Measurements from ENCODE around the gene ASB18.
A peak's percentile ranks its signal among the peaks of the same experiment; 100 is the strongest.
"Not testable (repeated sequence)": the region's sequence is repeated elsewhere in the genome, so short reads cannot be mapped to it uniquely, and the experiment has no call there.

Gene ASB18

DNA sequence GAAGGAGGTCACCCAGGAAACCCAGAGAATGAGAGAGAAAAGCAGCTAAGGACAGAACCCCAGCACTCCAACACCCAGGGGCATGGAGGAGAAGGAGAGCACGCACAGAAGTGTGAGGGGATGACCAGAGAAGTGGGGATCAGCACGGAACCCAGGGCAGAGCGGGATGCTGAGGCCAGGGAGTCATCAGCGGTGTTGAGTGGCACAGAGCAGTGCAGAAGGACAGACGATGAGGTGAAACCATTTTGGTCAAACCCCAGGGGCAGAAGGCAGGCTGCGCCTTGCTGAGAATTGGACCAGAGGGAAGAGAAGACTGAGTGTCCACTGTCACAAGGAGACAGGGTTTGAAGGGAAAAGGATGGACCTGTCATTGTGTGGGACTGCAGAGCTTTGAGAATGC lies 23.4 kb upstream of the ASB18 start:
- DNase-seq (ENCODE audit: low read depth) = no peak
- no peak overlapping the region for H3K4me3 ChIP-seq (ENCODE audit: control insufficient read depth, low read depth, low read length)

DNA sequence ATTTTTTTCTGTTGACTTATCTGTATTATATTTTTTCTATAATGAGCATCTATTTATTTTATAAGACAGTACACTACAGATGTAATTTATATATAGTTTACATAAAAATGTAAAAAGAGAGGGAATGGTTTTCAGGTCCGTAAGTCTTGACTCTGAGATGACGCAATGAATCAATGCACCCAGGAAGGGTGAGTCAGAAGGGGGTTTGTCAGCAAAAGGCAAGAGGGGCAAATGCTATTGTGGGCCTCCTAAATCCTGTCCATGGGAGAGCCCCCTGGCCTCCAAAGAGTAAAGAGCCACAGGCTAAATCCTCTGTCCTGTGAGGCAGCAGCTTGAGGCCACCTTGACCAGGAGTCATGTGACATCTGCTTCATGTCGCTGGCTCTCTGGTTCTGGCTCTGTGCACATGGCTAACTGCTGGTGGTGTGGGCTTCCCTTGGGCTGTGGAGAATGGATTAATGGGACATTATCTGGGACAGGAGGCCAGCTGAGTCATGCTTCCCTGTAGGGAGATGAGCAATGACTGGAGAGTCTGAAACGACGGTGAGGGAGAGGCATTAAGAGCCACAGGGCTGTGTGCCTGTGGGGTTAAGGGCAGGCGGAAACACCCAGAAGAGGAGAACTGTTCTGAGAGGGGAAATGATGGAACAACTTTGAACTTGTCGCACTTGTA lies 22.8 kb upstream of the ASB18 start:
- H3K4me3 ChIP-seq (ENCODE audit: control insufficient read depth, low read depth, low read length) = no peak overlapping the region
- peak; percentile 55 for DNase-seq (ENCODE audit: low read depth)
- TF ChIP-seq CTCF (conservative IDR thresholded peaks at IDR 0.05; ENCODE audit: control insufficient read depth, insufficient read depth, low read depth, low read length) = no peak

More for the DNA sequence above, 23.4 kb upstream of the ASB18 start:
- TF ChIP-seq CTCF (conservative IDR thresholded peaks at IDR 0.05; ENCODE audit: control insufficient read depth, insufficient read depth, low read depth, low read length) = no peak

GRCh38 chr2:236284208-236284607 lies 20.0 kb upstream of the ASB18 start:
- DNase-seq (ENCODE audit: low read depth) = no peak
- no peak overlapping the region for H3K4me3 ChIP-seq (ENCODE audit: control insufficient read depth, low read depth, low read length)
- TF ChIP-seq CTCF (conservative IDR thresholded peaks at IDR 0.05; ENCODE audit: control insufficient read depth, insufficient read depth, low read depth, low read length) = no peak

GRCh38 chr2:236282406-236282805 lies 18.2 kb upstream of the ASB18 start:
- no peak for TF ChIP-seq CTCF (conservative IDR thresholded peaks at IDR 0.05; ENCODE audit: control insufficient read depth, insufficient read depth, low read depth, low read length)
- DNase-seq (ENCODE audit: low read depth) = no peak
- no peak overlapping the region for H3K4me3 ChIP-seq (ENCODE audit: control insufficient read depth, low read depth, low read length)

- DNase-seq (ENCODE audit: low read depth) = no peak
- no peak overlapping the region for H3K4me3 ChIP-seq (ENCODE audit: control insufficient read depth, low read depth, low read length)
These were observed 17.2 kb upstream of the ASB18 start for GRCh38 chr2:236281423-236281822.

DNA sequence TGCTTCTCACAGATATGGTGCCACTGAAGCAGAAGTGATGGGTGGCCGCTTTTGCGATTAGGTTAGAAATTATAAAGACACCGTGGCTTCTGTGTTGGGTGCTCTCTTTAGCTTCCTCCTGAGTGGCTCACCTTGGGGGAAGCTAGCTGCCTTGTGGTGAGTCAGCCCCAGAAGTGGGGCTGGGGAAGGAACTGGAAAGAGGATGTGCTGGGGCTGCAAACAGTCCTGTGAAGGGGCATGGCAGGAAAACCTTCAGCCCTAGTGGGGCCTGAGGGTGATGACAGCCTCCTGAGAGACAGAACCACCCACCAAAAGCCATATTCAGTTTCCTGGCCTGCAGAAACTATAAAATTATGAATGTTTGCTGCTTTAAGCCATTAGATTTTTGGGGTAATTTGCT lies 8.9 kb upstream of the ASB18 start:
- TF ChIP-seq CTCF (conservative IDR thresholded peaks at IDR 0.05; ENCODE audit: control insufficient read depth, insufficient read depth, low read depth, low read length) = no peak
- no peak for DNase-seq (ENCODE audit: low read depth)

More at GRCh38 chr2:236281423-236281822, 17.2 kb upstream of the ASB18 start:
- TF ChIP-seq CTCF (conservative IDR thresholded peaks at IDR 0.05; ENCODE audit: control insufficient read depth, insufficient read depth, low read depth, low read length) = no peak

GRCh38 chr2:236271851-236272250 lies 7.6 kb upstream of the ASB18 start:
- TF ChIP-seq CTCF (conservative IDR thresholded peaks at IDR 0.05; ENCODE audit: control insufficient read depth, insufficient read depth, low read depth, low read length) = no peak
- DNase-seq (ENCODE audit: low read depth) = no peak
- no peak overlapping the region for H3K4me3 ChIP-seq (ENCODE audit: control insufficient read depth, low read depth, low read length)

More for the DNA sequence above, 8.9 kb upstream of the ASB18 start:
- H3K4me3 ChIP-seq (ENCODE audit: control insufficient read depth, low read depth, low read length) = no peak overlapping the region

DNA sequence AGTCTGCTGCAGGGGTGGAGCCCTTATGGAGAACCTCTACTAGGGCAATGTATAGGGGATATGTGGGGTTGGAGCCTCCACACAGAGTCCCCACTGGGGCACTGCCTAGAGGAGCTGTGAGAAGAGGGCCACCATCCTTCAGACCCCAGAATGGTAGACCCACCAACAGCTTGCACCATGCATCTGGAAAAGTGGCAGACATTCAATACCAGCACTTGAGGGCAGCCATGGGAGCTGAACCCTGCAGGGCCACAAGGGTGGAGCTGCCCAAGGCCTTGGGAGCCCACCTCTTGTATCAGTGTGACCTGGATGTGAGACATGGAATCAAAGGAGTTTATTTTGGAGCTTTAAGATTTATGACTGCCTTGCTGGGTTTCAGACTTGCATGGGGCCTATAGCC lies 5.7 kb upstream of the ASB18 start:
- not testable (repeated sequence) for H3K4me3 ChIP-seq (ENCODE audit: control insufficient read depth, low read depth, low read length); DNase-seq (ENCODE audit: low read depth)

Measured in fibroblast of mammary gland (primary cell).